ENCODE data around the gene PEAK3. TPM values are rescaled to one million over a fixed set of nuclear protein-coding genes. Genes with fewer than 3 reads are reported as not detected.

PEAK3 gene
- total and polyA plus RNA-seq, 10 of the 15 experiments (the other 5 are each of a cell fraction or from before 2014, with no cell fraction given) = 0.03 to 0.10 (median 0.05) TPM; not detected in 7

- TF ChIP-seq, protein P1, sequence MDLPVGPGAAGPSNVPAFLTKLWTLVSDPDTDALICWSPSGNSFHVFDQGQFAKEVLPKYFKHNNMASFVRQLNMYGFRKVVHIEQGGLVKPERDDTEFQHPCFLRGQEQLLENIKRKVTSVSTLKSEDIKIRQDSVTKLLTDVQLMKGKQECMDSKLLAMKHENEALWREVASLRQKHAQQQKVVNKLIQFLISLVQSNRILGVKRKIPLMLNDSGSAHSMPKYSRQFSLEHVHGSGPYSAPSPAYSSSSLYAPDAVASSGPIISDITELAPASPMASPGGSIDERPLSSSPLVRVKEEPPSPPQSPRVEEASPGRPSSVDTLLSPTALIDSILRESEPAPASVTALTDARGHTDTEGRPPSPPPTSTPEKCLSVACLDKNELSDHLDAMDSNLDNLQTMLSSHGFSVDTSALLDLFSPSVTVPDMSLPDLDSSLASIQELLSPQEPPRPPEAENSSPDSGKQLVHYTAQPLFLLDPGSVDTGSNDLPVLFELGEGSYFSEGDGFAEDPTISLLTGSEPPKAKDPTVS (IDR thresholded peaks at IDR 0.05; ENCODE audit: low read depth, low read length) = no peak
- TF ChIP-seq E4F1 (IDR thresholded peaks at IDR 0.05; ENCODE audit: borderline replicate concordance, partially characterized antibody) (no peak), ZNF687 (IDR thresholded peaks at IDR 0.05) (no peak), HDAC6 (IDR thresholded peaks at IDR 0.05; ENCODE audit: unreplicated experiment) (no peak), YY1 (IDR thresholded peaks at IDR 0.05; ENCODE audit: low read depth, low read length) (peak; percentile 35; the same call in 1 of the 2 replicates), RUNX3 (IDR thresholded peaks at IDR 0.05; ENCODE audit: low read length) (peak; percentile 92), POLR2AphosphoS2 (IDR thresholded peaks at IDR 0.05; ENCODE audit: low read depth, low read length) (no peak), GABPA (IDR thresholded peaks at IDR 0.05; ENCODE audit: low read depth) (no peak; the same call in 1 of the 2 replicates), GATAD2B (conservative IDR thresholded peaks at IDR 0.05; ENCODE audit: low read depth) (peak; percentile 93), SIN3A (IDR thresholded peaks at IDR 0.05; ENCODE audit: low read depth, low read length) (no peak), ZNF274 (IDR thresholded peaks at IDR 0.05; ENCODE audit: insufficient read depth, insufficient read length) (no peak), CBX3 (IDR thresholded peaks at IDR 0.05; ENCODE audit: borderline replicate concordance, low read depth) (no peak), ZNF622 (IDR thresholded peaks at IDR 0.05) (no peak), TBL1XR1 (IDR thresholded peaks at IDR 0.05; ENCODE audit: low read depth, low read length) (peak; percentile 64; the same call in 1 of the 2 replicates), CREM (IDR thresholded peaks at IDR 0.05; ENCODE audit: low read depth) (peak; percentile 79)
- TF ChIP-seq, protein P2, sequence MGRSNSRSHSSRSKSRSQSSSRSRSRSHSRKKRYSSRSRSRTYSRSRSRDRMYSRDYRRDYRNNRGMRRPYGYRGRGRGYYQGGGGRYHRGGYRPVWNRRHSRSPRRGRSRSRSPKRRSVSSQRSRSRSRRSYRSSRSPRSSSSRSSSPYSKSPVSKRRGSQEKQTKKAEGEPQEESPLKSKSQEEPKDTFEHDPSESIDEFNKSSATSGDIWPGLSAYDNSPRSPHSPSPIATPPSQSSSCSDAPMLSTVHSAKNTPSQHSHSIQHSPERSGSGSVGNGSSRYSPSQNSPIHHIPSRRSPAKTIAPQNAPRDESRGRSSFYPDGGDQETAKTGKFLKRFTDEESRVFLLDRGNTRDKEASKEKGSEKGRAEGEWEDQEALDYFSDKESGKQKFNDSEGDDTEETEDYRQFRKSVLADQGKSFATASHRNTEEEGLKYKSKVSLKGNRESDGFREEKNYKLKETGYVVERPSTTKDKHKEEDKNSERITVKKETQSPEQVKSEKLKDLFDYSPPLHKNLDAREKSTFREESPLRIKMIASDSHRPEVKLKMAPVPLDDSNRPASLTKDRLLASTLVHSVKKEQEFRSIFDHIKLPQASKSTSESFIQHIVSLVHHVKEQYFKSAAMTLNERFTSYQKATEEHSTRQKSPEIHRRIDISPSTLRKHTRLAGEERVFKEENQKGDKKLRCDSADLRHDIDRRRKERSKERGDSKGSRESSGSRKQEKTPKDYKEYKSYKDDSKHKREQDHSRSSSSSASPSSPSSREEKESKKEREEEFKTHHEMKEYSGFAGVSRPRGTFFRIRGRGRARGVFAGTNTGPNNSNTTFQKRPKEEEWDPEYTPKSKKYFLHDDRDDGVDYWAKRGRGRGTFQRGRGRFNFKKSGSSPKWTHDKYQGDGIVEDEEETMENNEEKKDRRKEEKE (IDR thresholded peaks at IDR 0.05) = no peak
- TF ChIP-seq, protein P3, sequence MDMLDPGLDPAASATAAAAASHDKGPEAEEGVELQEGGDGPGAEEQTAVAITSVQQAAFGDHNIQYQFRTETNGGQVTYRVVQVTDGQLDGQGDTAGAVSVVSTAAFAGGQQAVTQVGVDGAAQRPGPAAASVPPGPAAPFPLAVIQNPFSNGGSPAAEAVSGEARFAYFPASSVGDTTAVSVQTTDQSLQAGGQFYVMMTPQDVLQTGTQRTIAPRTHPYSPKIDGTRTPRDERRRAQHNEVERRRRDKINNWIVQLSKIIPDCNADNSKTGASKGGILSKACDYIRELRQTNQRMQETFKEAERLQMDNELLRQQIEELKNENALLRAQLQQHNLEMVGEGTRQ (IDR thresholded peaks at IDR 0.05; ENCODE audit: borderline replicate concordance, low read depth, low read length) = no peak
These were observed 7.9 kb upstream of the PEAK3 start (continued) for GRCh38 chr19:2289714-2290435.
